Measurements from ENCODE around the gene OPHN1.

OPHN1 gene

DNA sequence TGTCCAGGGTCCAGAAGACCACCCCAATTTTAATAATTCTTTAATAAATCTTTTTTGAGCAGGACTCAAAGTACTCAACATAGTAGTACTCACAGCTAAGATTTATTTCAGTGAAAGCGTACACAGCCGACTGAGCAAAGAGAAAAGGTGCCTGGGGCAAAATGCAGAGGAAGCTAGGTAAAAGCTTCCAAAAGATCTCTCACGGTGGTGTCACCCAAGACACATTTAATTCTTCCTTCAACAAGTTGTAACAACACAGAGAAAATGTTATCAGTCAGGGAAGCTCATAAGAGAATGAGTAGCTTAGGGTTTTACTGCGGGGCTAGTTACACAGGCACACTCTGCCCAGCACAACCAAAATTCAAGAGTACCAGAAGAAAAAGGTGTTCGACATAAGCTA lies 201.1 kb downstream of the OPHN1 start:
- H3K27ac ChIP-seq = no peak overlapping the region
- TF ChIP-seq CTCF (conservative IDR thresholded peaks at IDR 0.05) (no peak), ZFX (IDR thresholded peaks at IDR 0.05) (no peak)

GRCh38 chrX:68209008-68209407 lies 224.3 kb downstream of the OPHN1 start:
- no peak overlapping the region for H3K27ac ChIP-seq
- TF ChIP-seq ZFX (IDR thresholded peaks at IDR 0.05) (no peak), CTCF (conservative IDR thresholded peaks at IDR 0.05) (no peak)

GRCh38 chrX:68204521-68205038 lies 228.7 kb downstream of the OPHN1 start:
- TF ChIP-seq CTCF (conservative IDR thresholded peaks at IDR 0.05) (no peak), ZFX (IDR thresholded peaks at IDR 0.05) (no peak)
- H3K27ac ChIP-seq = no peak overlapping the region

DNA sequence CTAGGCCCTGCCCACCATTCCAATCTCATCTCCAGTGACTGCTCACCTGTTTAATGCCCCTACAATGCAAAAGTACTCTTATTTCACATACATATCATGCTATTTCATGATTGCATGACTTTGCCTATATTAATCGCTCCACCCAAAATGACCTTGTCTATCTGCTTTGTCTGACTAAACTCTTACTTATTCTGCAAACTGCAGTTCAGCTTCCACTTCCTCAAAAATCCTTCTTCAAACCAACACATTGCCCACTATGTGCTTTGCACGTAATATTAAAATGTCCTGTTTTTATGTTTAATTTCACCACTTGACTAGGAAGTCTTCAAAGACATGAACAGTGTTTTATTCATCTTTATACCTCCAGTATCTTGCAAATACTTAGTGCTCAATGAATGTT lies 229.6 kb downstream of the OPHN1 start:
- no peak overlapping the region for H3K27ac ChIP-seq
- TF ChIP-seq CTCF (conservative IDR thresholded peaks at IDR 0.05) (no peak), ZFX (IDR thresholded peaks at IDR 0.05) (no peak)

- no peak overlapping the region for H3K27ac ChIP-seq
- TF ChIP-seq CTCF (conservative IDR thresholded peaks at IDR 0.05) (no peak), ZFX (IDR thresholded peaks at IDR 0.05) (no peak)
Measured at GRCh38 chrX:68203211-68203610, 230.1 kb downstream of the OPHN1 start.

DNA sequence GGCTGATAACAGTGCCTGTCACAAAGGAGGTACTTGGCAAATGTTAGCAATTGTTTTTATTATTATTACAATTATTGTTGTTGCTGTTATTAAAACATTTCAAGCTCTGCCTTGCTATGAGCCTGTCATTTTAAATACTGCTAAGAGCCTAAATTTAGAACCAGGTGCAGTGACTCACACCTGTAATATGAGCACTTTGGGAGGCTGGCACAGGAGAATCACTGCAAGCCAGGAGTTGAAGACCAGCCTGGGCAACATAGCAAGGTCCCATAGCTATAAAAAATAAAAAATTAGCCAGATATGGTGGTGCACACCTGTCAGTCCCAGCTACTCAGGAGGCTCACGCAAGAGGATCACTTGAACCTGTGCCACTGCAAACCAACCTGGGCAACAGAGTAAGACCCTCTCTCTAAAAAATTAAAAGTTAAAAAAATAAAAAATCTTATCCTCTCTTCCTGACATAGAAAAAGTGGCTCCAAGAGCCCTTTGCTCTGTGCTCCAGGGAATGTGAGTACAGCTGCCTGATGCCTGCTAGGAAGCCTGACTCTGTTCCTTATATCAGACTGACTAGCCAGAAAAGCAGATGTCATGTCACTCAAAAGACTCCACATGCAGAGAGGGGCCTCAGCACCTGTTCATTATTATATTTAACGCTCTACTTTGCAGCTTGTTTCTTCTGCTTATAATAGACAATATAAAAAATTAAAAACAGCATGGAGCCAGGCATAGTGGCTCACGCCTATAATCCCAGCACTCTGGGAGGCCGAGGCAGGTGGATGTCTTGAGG lies 234.0 kb downstream of the OPHN1 start:
- H3K27ac ChIP-seq = no peak overlapping the region
- TF ChIP-seq ZFX (IDR thresholded peaks at IDR 0.05) = no peak
- no peak for TF ChIP-seq CTCF (conservative IDR thresholded peaks at IDR 0.05)

DNA sequence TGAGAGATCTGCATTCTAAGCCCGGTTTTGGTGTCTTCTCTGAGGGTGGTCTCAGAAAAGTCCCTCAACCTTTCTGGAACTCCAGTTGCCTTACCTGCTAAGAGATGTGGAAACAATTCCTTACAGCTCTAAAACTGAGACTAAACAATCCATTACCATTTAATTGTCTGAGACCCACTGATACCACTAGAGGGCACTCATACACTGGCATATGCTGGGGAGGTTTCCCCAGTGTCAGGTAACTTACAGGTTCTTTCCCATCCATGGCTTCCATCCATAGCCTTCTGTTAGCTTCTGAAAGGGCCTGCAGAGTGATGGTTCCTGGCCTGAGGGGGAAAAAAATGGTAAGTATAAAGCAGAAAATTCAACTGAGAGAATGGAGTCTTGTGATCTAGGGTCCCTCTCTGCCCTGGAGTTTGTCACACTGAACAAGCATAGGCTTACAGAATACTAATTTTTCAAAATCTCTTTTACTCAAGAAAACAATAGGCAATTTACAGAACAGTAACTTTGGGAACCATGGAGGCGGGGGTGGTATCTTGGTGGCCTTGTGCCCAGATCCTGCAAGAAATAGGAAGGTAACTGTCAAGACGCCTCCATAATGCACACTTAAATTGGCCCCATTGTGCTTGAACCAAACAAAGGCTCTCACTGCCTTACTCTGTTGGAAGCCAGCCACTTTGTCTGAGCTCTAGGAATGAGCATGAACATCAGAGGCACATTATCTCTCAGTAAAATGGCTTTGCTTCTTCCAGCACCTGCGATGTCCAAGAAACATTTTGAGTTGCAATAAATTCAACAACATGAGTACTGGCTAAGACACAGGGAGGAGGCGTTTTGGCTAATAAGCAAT lies 236.1 kb downstream of the OPHN1 start:
- no peak for TF ChIP-seq ZFX (IDR thresholded peaks at IDR 0.05)
- peak; percentile 70 for TF ChIP-seq CTCF (conservative IDR thresholded peaks at IDR 0.05)

More for the DNA sequence above, 236.1 kb downstream of the OPHN1 start:
- no peak overlapping the region for H3K27ac ChIP-seq

Data from C4-2B (cell line).